SU-DHL-6 (cell line): ENCODE data around the gene JMJD6.
"Not testable (repeated sequence)": the region's sequence is repeated elsewhere in the genome, so short reads cannot be mapped to it uniquely, and the experiment has no call there.

Experiments used
- CTCF ChIP-seq: fragments of 200-600 bp; sonication (generic); IDR thresholded peaks from one replicate; pipeline ENCODE4 v1.5.1; 2017; ENCODE audit warnings: antibody characterized with exemption, mild to moderate bottlenecking, low read length, moderate library complexity; ENCODE audit not compliant: insufficient read depth, poor library complexity, severe bottlenecking
- EZH2phosphoT487 ChIP-seq: fragments of 200-600 bp; sonication (generic), shearing (Covaris generic); conservative IDR thresholded peaks from 2 replicates; pipeline ENCODE4 v1.6.1; 2018; ENCODE audit warnings: mild to moderate bottlenecking, antibody characterized with exemption, low read length, moderate library complexity, mixed read lengths

GRCh38 chr17:76712321-76712720 is 14.1 kb downstream of the JMJD6 start:
- TF ChIP-seq CTCF, EZH2phosphoT487: not testable (repeated sequence)
